H1 (cell line): ENCODE results near the gene ZSCAN10. TPM values are rescaled to one million over a fixed set of nuclear protein-coding genes. Genes with fewer than 3 reads are reported as not detected.

ENCODE experiments used
- CTCF ChIA-PET: fragments of 300-600 bp; sonication (Branson Sonifier 250); formaldehyde crosslinking; loops from one replicate; lab custom pipeline; 2021; ENCODE audit not compliant: partially characterized antibody; lab: Charles Lee
- POLR2A ChIA-PET: fragments of 300-600 bp; sonication (Branson Sonifier 250); formaldehyde crosslinking; loops from one replicate; lab custom pipeline; 2021; ENCODE audit warnings: inconsistent platforms; ENCODE audit not compliant: partially characterized antibody; lab: Charles Lee
- DNase-seq, 2 experiments: peaks; one replicate each; pipeline versions ENCODE4 v3.0.0 to v3.0.0-alpha.2; 2010 to 2022; ENCODE audit warnings: low spot score in 2 of 2, low read depth in 1 of 2, mixed read lengths in 1 of 2
- FAIRE-seq: peaks from 2 replicates; lab custom pipeline; 2011; peaks lifted over from hg19 to GRCh38; lab: Jason Lieb, UNC
- H2AFZ ChIP-seq: 2 replicates; pipeline ENCODE4 v1.8.1; 2012; ENCODE audit warnings: low read length, inconsistent platforms
- H2AK5ac ChIP-seq: 2 replicates; pipeline ENCODE4 v1.6.1; 2013; ENCODE audit warnings: low read depth, low read length
- H2BK120ac ChIP-seq: replicated peaks from 2 replicates; pipeline ENCODE3; 2013; ENCODE audit warnings: low read depth, low read length, inconsistent platforms
- H2BK12ac ChIP-seq: 2 replicates; pipeline ENCODE4 v1.6.1; 2013; ENCODE audit warnings: low read depth, low read length
- H2BK15ac ChIP-seq: 2 replicates; pipeline ENCODE4 v1.6.1; 2013; ENCODE audit warnings: low read length
- H2BK20ac ChIP-seq: 2 replicates; pipeline ENCODE4 v1.6.1; 2013; ENCODE audit warnings: low read length
- H2BK5ac ChIP-seq: 2 replicates; pipeline ENCODE4 v1.6.1; 2013; ENCODE audit warnings: low read depth, low read length
- H3K14ac ChIP-seq: 2 replicates; pipeline ENCODE4 v1.6.1; 2013; ENCODE audit warnings: inconsistent platforms; ENCODE audit not compliant: insufficient read length
- H3K18ac ChIP-seq: 2 replicates; pipeline ENCODE4 v1.6.1; 2013; ENCODE audit warnings: low read length; ENCODE audit errors: extremely low read depth
- H3K23ac ChIP-seq: 2 replicates; pipeline ENCODE4 v1.6.1; 2013; ENCODE audit warnings: inconsistent platforms; ENCODE audit not compliant: insufficient read length
- H3K23me2 ChIP-seq: 2 replicates; pipeline ENCODE4 v1.6.1; 2013; ENCODE audit warnings: low read depth, low read length
- H3K27ac ChIP-seq: 2 replicates; pipeline ENCODE4 v1.6.1; 2011; ENCODE audit warnings: low read depth, low read length, inconsistent platforms
- H3K27me3 ChIP-seq, 4 experiments: replicated peaks in 1 of 4; 1 replicate in 1 of 4; 2 replicates in 3 of 4; pipeline versions ENCODE4 v1.6.1 to v1.8.1; 2011 to 2013; ENCODE audit warnings: low read length in 3 of 4, mild to moderate bottlenecking in 3 of 4, inconsistent platforms in 2 of 4, mixed read lengths in 2 of 4, moderate library complexity in 1 of 4; ENCODE audit not compliant: control insufficient read depth in 3 of 4, insufficient read depth in 3 of 4; ENCODE audit errors: extremely low read depth in 1 of 4
- H3K36me3 ChIP-seq, 4 experiments: 2 replicates each; pipeline versions ENCODE4 v1.6.1 to v1.8.1; 2011 to 2013; ENCODE audit warnings: mild to moderate bottlenecking in 4 of 4, low read length in 3 of 4, moderate library complexity in 2 of 4, control low read depth in 1 of 4, inconsistent platforms in 1 of 4; ENCODE audit not compliant: insufficient read depth in 4 of 4, control insufficient read depth in 2 of 4
- H3K4ac ChIP-seq: replicated peaks from 2 replicates; pipeline ENCODE3; 2013; ENCODE audit warnings: low read length, low read depth, mixed read lengths, inconsistent platforms; ENCODE audit not compliant: insufficient read length
- H3K4me1 ChIP-seq, 4 experiments: replicated peaks in 1 of 4; 1 replicate in 1 of 4; 2 replicates in 3 of 4; pipeline versions ENCODE4 v1.6.1 to v1.8.1; 2011 to 2013; ENCODE audit warnings: low read length in 3 of 4, inconsistent platforms in 2 of 4, mixed read lengths in 1 of 4; ENCODE audit not compliant: insufficient read depth in 4 of 4, control insufficient read depth in 3 of 4
- H3K4me2 ChIP-seq, 2 experiments: 2 replicates each; pipeline versions ENCODE4 v1.6.1 to v1.8.1; 2011 to 2013; ENCODE audit warnings: low read depth in 2 of 2, low read length in 2 of 2, control low read depth in 1 of 2, inconsistent platforms in 1 of 2, mild to moderate bottlenecking in 1 of 2; ENCODE audit not compliant: insufficient read depth in 1 of 2
- H3K4me3 ChIP-seq, 4 experiments: fragments of 200-600, 300-600 bp in 1 of 4; sonication (generic), shearing (Covaris generic), sonication (Bioruptor Twin) in 1 of 4; 2 replicates each; pipeline versions ENCODE4 v1.5.1 to v1.8.1; 2011 to 2016; ENCODE audit warnings: low read length in 4 of 4, low read depth in 3 of 4, control low read depth in 2 of 4, inconsistent platforms in 2 of 4, mild to moderate bottlenecking in 2 of 4, mixed read lengths in 1 of 4, moderate library complexity in 1 of 4; ENCODE audit not compliant: insufficient read depth in 2 of 4; ENCODE audit errors: extremely low read depth in 1 of 4
- H3K56ac ChIP-seq: replicated peaks from 2 replicates; pipeline ENCODE3; 2013; ENCODE audit warnings: low read depth, mild to moderate bottlenecking, mixed read lengths, low read length, inconsistent platforms; ENCODE audit not compliant: insufficient read length
- H3K79me1 ChIP-seq: 2 replicates; pipeline ENCODE4 v1.6.1; 2013; ENCODE audit warnings: low read depth, low read length, control low read depth
- H3K79me2 ChIP-seq, 2 experiments: 2 replicates each; pipeline versions ENCODE4 v1.6.1 to v1.8.1; 2012 to 2013; ENCODE audit warnings: low read length in 2 of 2, mild to moderate bottlenecking in 2 of 2, inconsistent platforms in 1 of 2; ENCODE audit not compliant: insufficient read depth in 2 of 2, control insufficient read depth in 1 of 2
- H3K9ac ChIP-seq, 4 experiments: replicated peaks in 1 of 4; 1 replicate in 1 of 4; 2 replicates in 3 of 4; pipeline versions ENCODE4 v1.6.1 to v1.8.1; 2011 to 2013; ENCODE audit warnings: low read depth in 3 of 4, low read length in 3 of 4, control low read depth in 2 of 4, mild to moderate bottlenecking in 2 of 4, moderate library complexity in 2 of 4, inconsistent platforms in 1 of 4; ENCODE audit errors: extremely low read depth in 1 of 4
- H3K9me3 ChIP-seq, 2 experiments: 2 replicates each; pipeline versions ENCODE4 v1.6.1 to v1.8.1; 2012 to 2013; ENCODE audit warnings: mild to moderate bottlenecking in 2 of 2, moderate library complexity in 2 of 2, control low read depth in 1 of 2, inconsistent platforms in 1 of 2, low read depth in 1 of 2, low read length in 1 of 2, mixed read lengths in 1 of 2; ENCODE audit not compliant: insufficient read depth in 2 of 2
- H4K20me1 ChIP-seq, 2 experiments: replicated peaks in 1 of 2; 2 replicates each; pipeline versions ENCODE3 to v1.8.1; 2011 to 2013; ENCODE audit warnings: inconsistent platforms in 2 of 2, low read length in 2 of 2, mild to moderate bottlenecking in 1 of 2; ENCODE audit not compliant: insufficient read depth in 2 of 2, control insufficient read depth in 1 of 2
- H4K5ac ChIP-seq: 2 replicates; pipeline ENCODE4 v1.6.1; 2013; ENCODE audit warnings: low read length, low read depth, mixed read lengths, inconsistent platforms; ENCODE audit not compliant: insufficient read length
- H4K8ac ChIP-seq: 2 replicates; pipeline ENCODE4 v1.8.0; 2013; ENCODE audit warnings: mild to moderate bottlenecking, moderate library complexity, low read length, inconsistent platforms; ENCODE audit not compliant: insufficient read depth; ENCODE audit errors: extremely low read depth
- H4K91ac ChIP-seq: replicated peaks from 2 replicates; pipeline ENCODE3; 2013; ENCODE audit warnings: low read length, mixed read lengths, inconsistent platforms; ENCODE audit not compliant: insufficient read length
- SP2 ChIP-seq: IDR thresholded peaks from 2 replicates; pipeline ENCODE4 v1.6.1; 2012; ENCODE audit warnings: mild to moderate bottlenecking, low read length, inconsistent platforms
- WGBS, 2 experiments: shearing (Covaris generic) in 1 of 2; methylation state at CpG; one replicate each; pipeline versions ENCODE4 v1.1.6 to v1.1.7; 2013 to 2015; ENCODE audit warnings: low lambda C conversion rate in 2 of 2, mixed read lengths in 2 of 2, inconsistent platforms in 1 of 2, low coverage in 1 of 2, missing lambda C conversion rate in 1 of 2; ENCODE audit not compliant: insufficient replicate concordance in 2 of 2, insufficient coverage in 1 of 2, insufficient read length in 1 of 2; ENCODE audit errors: extremely low coverage in 1 of 2, missing lambda C conversion rate in 1 of 2; 5-methylcytosine and 5-hydroxymethylcytosine counted together
- polyA plus RNA-seq, 7 experiments: library from polyadenylated mRNA; depleted of rRNA in 3 of 7; stranded (reverse) in 5 of 7; unstranded in 2 of 7; fragments of >200 nt in 5 of 7; fragments of 200-250 nt in 2 of 7; gene quantifications; 1 replicate in 5 of 7; 2 replicates in 1 of 7; 4 replicates in 1 of 7; pipeline versions ENCODE4 v1.2.1 to v1.2.3, GENCODE V29; 2011 to 2013; ENCODE audit warnings: missing spikeins in 2 of 7, mixed read lengths in 2 of 7
- total RNA-seq: library from RNA; stranded (reverse); fragmentation: NEBNext Ultra II Directional; extraction: Animal tissue kit (Norgen Biotek cat#: 25700); gene quantifications from 2 replicates; pipeline ENCODE4 v1.2.1, GENCODE V29; 2021

Gene ZSCAN10
- total and polyA plus RNA-seq, 2 of the 8 experiments (the other 6 are each of a cell fraction or from before 2014, with no cell fraction given) = 209 to 314 TPM

DNA sequence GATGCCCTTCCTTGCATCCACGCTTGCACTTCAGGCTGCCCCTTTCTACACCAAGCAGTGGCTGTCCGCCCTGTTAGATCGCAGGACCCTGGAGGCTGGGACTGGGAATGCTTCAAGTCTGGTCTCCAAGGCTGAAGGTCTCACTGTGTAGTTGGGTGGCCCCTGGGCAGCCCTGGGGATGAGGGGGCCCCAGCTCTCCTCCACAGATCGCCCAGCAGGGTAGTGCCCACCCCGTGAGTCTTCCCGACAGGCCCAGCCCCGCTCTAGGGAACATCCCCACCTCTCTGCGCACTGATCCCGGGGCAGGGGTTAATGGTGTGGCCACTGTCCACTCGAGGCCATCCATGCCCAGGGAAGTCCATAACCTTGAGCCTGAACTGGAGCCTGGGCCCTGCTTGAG lies 46.1 kb upstream of the ZSCAN10 start:
- DNase-seq (no peak), FAIRE-seq (no peak)
- no peak overlapping the region for H4K8ac ChIP-seq
- no peak overlapping the region for H3K4me3 ChIP-seq
- H3K56ac ChIP-seq = no peak overlapping the region
- ChIA-PET CTCF (interaction anchor here (1.1 to 10.9 kb wide), 5 partner anchors 14 to 86 kb away, joined by 3 to 174 read pairs (median 3); partner anchors contain the start of gene ZNF213), POLR2A (interaction anchor here (0.9 to 8.6 kb wide), 8 partner anchors 10 to 58 kb away, joined by 3 to 69 read pairs (median 6); partner anchors contain the start of genes ZNF213 and ZSCAN10)
- H3K4me1 ChIP-seq = peaks cover 0 to 5% (median 3%) of the 10 kb centered on the region in 4 experiments; a peak in 3 of 7 replicates
- H3K36me3 ChIP-seq = peaks cover 0 to 8% (median 3%) of the 10 kb centered on the region in 4 experiments; a peak in 3 of 8 replicates
- no peaks in the 10 kb centered on the region for H3K79me1 ChIP-seq
- H3K9ac ChIP-seq = no peak overlapping the region
- H3K79me2 ChIP-seq = no peaks in the 10 kb centered on the region
- H3K4me2 ChIP-seq = no peak overlapping the region
- no peak overlapping the region for H2BK120ac ChIP-seq
- no peaks in the 10 kb centered on the region for H3K9me3 ChIP-seq
- H2BK12ac ChIP-seq = no peak overlapping the region
- H2BK20ac ChIP-seq = no peak overlapping the region
- H3K23me2 ChIP-seq = peaks cover 7% of the 10 kb centered on the region; the same call in 1 of the 2 replicates
- no peak overlapping the region for H2BK15ac ChIP-seq
- no peak overlapping the region for H2AFZ ChIP-seq
- no peak overlapping the region for H3K27ac ChIP-seq
- no peak overlapping the region for H2BK5ac ChIP-seq
- H2AK5ac ChIP-seq = no peak overlapping the region
- no peak overlapping the region for H3K4ac ChIP-seq
- H4K91ac ChIP-seq = no peak overlapping the region
- no peak overlapping the region for H3K23ac ChIP-seq
- H4K5ac ChIP-seq = no peak overlapping the region
- H3K18ac ChIP-seq = no peak overlapping the region
- 84% methylated on average over 10 of the region's 10 CpGs; no CpG with 5 or more reads in 1 of the 2 experiments for WGBS, 2 experiments
- H3K27me3 ChIP-seq = peaks cover 0 to 18% (median 12%) of the 10 kb centered on the region in 4 experiments; a peak in 5 of 7 replicates
- no peak overlapping the region for H3K14ac ChIP-seq
- H4K20me1 ChIP-seq = peaks cover 0 to 8% of the 10 kb centered on the region in 2 experiments
- no peak for TF ChIP-seq SP2
